ENCODE results near the gene CTRB1. TPM values are rescaled to one million over a fixed set of nuclear protein-coding genes. Genes with fewer than 3 reads are reported as not detected.
A peak's percentile ranks its signal among the peaks of the same experiment; 100 is the strongest.

CTRB1 gene
- total and polyA plus RNA-seq, 8 donors = 0.12 to 0.20 (median 0.20) TPM; not detected in 5

DNA sequence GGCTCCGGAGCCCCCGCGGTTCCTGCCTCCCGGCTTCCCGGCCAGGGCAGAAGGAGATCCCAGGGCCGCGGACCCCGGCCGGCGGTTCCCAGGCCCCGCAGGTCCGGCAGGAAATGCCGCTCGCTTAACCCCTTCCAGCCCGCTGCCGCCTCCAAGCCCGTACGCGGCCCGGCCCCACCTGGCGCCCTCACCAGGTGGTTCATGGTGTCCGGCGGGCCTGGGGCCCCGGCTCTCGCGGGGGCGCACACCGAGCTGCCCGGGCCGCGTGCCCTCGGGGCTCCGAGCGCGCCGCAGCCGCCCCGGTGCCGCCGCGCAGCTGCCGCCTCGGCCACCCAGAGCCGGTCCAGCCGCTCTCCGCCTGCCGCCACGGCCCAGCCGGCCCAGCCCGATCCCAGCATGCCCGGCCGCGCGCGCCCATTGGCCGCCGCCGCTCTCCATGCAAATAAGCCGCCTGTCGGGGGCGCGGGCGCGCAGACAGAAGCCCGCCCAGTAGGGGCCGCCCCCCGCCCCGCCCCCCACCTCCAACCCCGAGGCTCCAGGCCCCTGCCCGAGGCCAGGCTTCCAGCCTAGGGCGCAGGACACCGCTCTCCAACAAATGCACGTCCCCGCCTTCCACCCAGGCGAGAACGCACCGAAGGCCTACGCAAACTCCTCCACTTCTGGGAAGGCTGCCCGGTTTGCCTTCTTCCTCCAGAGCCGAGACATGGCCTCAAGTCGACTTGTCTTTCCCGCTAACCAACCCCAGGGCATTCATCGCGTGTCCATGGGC is 32.7 kb downstream of the CTRB1 start, which contains the start of gene BCAR1:
Gene BCAR1 (minus strand): TSS at position 345 of the 769 bp plus-strand sequence. CDS start 142 bp downstream, at position 203.
- Histone ChIP-seq H3K4me3 (peak within 1 kb of the TSS; percentile 58 to 92), H3K27ac (peak within 1 kb of the TSS; percentile 82 to 87), H3K9me3 (no peaks in the 10 kb centered on the region), H3K36me3 (no peaks in the 10 kb centered on the region), H3K27me3 (peaks cover 0 to 93% of the 10 kb centered on the region in 2 donors), H3K4me1 (peaks cover 59 to 94% of the 10 kb centered on the region in 2 donors)
- DNase-seq (peak in 3 of 4 donors; percentile 87 to 92 (median 92)), ATAC-seq (peak; percentile 80)
- TF ChIP-seq, protein P1, sequence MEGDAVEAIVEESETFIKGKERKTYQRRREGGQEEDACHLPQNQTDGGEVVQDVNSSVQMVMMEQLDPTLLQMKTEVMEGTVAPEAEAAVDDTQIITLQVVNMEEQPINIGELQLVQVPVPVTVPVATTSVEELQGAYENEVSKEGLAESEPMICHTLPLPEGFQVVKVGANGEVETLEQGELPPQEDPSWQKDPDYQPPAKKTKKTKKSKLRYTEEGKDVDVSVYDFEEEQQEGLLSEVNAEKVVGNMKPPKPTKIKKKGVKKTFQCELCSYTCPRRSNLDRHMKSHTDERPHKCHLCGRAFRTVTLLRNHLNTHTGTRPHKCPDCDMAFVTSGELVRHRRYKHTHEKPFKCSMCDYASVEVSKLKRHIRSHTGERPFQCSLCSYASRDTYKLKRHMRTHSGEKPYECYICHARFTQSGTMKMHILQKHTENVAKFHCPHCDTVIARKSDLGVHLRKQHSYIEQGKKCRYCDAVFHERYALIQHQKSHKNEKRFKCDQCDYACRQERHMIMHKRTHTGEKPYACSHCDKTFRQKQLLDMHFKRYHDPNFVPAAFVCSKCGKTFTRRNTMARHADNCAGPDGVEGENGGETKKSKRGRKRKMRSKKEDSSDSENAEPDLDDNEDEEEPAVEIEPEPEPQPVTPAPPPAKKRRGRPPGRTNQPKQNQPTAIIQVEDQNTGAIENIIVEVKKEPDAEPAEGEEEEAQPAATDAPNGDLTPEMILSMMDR (IDR thresholded peaks at IDR 0.05) = no peak
- intact Hi-C loops (cut with DNase I) = no loop called here

DNA sequence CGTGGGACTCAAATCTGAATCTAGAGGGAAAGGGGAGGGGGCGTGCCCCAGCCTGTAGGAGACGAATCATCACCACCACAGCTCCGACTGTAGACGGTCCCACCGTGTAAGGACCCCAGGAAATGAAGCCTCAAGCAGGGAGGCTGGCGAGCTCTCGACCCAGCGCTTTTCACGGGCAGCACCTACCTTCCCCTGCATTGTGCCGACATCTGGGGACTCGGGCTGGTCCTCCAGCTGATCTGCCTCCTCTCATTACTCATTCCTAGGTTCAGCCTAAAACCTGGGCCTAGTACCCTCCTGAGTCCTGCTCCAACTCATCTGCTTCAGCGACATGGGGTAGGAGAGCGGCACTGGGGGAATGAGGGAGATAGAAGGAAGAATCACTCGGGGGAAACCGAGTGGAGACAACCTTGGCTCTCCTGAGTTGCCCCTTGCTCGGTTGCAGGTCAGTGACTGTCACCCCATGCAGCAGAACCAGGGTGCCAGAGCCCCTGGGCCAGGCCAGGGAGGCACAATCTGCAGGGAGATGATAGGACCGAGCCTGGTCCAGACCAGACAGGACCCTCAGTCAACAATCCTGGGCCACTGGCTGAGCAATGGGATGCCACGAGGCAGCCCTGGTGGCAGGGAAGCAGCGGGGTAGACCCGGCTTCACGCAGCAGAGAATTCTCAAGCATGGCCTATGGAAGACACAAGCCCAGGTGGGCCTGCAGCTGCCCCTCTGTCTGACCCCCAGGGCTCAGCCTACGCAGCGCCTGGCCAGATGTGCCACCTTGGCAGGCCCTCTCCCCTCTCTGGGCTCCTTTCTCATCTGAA is 33.5 kb downstream of the CTRB1 start:
- H3K4me3 ChIP-seq = peak overlapping the region in 1 of 2 donors; percentile 58

DNA sequence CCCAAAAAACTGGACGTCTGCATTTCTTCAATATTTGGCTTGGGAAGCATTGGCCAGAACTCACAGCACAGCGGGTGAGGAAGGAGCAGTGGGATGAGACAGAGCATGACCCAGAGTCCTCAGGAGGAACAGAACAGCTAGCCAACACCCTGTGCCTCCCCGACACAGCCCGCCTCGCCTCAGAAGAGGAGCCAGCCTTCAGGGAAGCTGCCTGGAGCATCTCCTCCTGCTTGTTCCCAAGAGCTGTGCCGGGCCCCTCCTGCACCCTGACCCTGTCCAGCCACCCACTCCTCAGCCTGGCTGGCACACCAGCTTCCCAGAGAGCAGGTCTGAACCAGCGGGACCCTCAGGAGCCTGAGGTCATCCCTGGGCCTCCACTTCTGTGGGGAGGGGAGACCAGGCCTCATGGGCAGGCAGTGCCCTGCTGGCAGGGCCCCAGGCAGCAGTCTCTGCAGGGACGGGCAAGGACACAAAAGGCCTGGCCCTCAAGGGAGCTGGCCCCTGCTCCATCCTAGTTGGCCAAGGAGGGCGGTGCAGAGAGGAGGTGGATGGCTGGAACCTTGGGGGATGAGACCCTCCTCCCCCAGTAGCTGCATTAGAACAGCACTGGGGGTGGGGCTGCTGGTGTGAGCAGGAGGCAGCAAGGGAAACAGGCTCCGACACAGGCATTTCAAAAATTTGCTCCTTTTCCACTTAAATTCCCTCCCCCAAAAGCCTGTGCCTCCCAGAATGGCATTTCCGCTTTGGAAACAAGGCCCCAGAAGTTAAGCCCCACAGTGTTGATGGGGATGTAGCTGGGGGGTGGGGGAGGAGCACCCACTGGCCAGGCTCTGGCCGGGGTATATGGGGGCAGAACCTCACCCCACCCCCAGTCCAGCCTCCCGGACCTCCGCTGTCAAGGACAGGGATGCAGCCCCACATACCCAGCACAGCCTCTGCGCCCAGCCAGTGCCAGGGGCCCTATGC is 34.4 kb downstream of the CTRB1 start:
- DNase-seq (peak in 2 of 4 donors; percentile 34 to 56), ATAC-seq (no peak)
- Histone ChIP-seq H3K36me3 (no peaks in the 10 kb centered on the region), H3K4me1 (peaks cover 73 to 94% of the 10 kb centered on the region in 2 donors), H3K27ac (peak overlapping the region; percentile 76 to 82), H3K9me3 (no peaks in the 10 kb centered on the region), H3K4me3 (no peak overlapping the region), H3K27me3 (peaks cover 0 to 87% of the 10 kb centered on the region in 2 donors)
- intact Hi-C loops (cut with DNase I) = no loop called here
- TF ChIP-seq, protein P1 (IDR thresholded peaks at IDR 0.05) = no peak

More for the DNA sequence above, 33.5 kb downstream of the CTRB1 start:
- Histone ChIP-seq H3K9me3 (no peaks in the 10 kb centered on the region), H3K27me3 (peaks cover 0 to 97% of the 10 kb centered on the region in 2 donors), H3K4me1 (peaks cover 67 to 94% of the 10 kb centered on the region in 2 donors), H3K27ac (peak overlapping the region; percentile 76 to 82), H3K36me3 (no peaks in the 10 kb centered on the region)
- TF ChIP-seq, protein P1 (IDR thresholded peaks at IDR 0.05) = no peak
- intact Hi-C loops (cut with DNase I) = no loop called here
- DNase-seq (peak in 1 of 4 donors; percentile 61), ATAC-seq (no peak)

DNA sequence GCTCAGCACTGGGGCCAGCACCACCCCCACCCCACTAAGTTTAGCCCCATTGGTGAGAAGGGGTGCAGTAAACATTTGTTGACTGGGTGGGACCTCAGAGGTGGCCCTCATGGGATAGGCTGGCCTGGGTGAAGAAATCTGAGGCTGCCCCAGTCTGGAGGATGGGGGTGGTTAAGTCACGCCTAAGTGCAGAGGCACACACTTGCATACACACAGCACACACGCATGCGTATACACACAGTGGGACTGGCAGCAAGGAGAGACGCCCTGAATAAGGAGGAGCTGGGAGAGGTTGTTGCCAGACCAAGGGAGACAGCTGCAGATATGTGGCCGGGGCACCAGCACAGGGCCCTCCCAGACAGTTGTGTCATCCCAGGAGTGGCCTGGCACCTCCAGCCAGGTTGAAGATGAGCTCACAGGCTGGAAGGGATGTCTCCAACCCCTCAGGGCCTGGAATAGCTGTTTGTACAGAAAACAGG is 35.6 kb downstream of the CTRB1 start:
- peak in 2 of 4 donors; percentile 64 to 70 for DNase-seq
- H3K4me1 ChIP-seq = peaks cover 63 to 88% of the 10 kb centered on the region in 2 donors

More for the DNA sequence above, 35.6 kb downstream of the CTRB1 start:
- intact Hi-C loops (cut with DNase I) = no loop called here
- Histone ChIP-seq H3K9me3 (no peaks in the 10 kb centered on the region), H3K27me3 (peaks cover 0 to 76% of the 10 kb centered on the region in 2 donors), H3K4me3 (no peak overlapping the region), H3K27ac (peak overlapping the region; percentile 50 to 76), H3K36me3 (no peaks in the 10 kb centered on the region)
- peak; percentile 21 for ATAC-seq
- TF ChIP-seq, protein P1 (IDR thresholded peaks at IDR 0.05) = no peak
